ENCODE results near the gene MXD3. TPM values are rescaled to one million over a fixed set of nuclear protein-coding genes. Genes with fewer than 3 reads are reported as not detected.

MXD3 gene
- total RNA-seq, 4 donors from 2014 or later, result 10.8 to 257 (median 21.7) TPM

DNA sequence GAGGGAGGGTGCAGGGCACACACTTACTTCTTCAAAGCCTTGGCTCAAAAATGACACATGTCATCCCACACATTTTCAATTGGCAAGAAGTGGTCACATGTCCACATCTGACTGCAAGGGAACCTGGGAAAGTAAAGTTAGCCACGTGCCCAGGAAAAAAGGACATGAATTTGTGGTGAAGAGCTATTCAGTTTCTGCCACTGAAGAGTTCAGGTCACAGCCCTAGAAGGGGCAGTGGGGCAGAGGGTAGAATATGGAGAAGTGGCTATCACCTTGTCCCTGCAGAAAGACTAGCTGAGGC, 44.1 kb upstream of the MXD3 start:
- Histone ChIP-seq H3K27me3 (no peaks in the 10 kb centered on the region), H3K9me3 (no peaks in the 10 kb centered on the region), H3K36me3 (no peaks in the 10 kb centered on the region), H3K4me1 (peaks cover 14 to 29% (median 20%) of the 10 kb centered on the region in 4 donors), H3K4me3 (no peak overlapping the region), H3K27ac (no peak overlapping the region)
- intact Hi-C loops (cut with DNase I; ENCODE audit: low total_unique reads), result no loop called here
- 22 to 29% methylated on average over 1 of the region's 1 CpG for WGBS, 2 donors (ENCODE audit: low coverage in 1 of 2)
- TF ChIP-seq EP300 (IDR thresholded peaks at IDR 0.05; ENCODE audit: low read depth) (no peak), POLR2A (IDR thresholded peaks at IDR 0.05) (no peak), POLR2AphosphoS5 (IDR thresholded peaks at IDR 0.05) (no peak)
- TF ChIP-seq, protein P1, sequence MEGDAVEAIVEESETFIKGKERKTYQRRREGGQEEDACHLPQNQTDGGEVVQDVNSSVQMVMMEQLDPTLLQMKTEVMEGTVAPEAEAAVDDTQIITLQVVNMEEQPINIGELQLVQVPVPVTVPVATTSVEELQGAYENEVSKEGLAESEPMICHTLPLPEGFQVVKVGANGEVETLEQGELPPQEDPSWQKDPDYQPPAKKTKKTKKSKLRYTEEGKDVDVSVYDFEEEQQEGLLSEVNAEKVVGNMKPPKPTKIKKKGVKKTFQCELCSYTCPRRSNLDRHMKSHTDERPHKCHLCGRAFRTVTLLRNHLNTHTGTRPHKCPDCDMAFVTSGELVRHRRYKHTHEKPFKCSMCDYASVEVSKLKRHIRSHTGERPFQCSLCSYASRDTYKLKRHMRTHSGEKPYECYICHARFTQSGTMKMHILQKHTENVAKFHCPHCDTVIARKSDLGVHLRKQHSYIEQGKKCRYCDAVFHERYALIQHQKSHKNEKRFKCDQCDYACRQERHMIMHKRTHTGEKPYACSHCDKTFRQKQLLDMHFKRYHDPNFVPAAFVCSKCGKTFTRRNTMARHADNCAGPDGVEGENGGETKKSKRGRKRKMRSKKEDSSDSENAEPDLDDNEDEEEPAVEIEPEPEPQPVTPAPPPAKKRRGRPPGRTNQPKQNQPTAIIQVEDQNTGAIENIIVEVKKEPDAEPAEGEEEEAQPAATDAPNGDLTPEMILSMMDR (IDR thresholded peaks at IDR 0.05), result no peak
- in situ Hi-C loops (cut with MboI; ENCODE audit: low pct_ligation_motif_present in 1 of 4, low pct_unique_long_range_greater_than_20kb in 1 of 4, low sequenced_read_pairs in 3 of 4), result no loop called here
- no peak for DNase-seq

DNA sequence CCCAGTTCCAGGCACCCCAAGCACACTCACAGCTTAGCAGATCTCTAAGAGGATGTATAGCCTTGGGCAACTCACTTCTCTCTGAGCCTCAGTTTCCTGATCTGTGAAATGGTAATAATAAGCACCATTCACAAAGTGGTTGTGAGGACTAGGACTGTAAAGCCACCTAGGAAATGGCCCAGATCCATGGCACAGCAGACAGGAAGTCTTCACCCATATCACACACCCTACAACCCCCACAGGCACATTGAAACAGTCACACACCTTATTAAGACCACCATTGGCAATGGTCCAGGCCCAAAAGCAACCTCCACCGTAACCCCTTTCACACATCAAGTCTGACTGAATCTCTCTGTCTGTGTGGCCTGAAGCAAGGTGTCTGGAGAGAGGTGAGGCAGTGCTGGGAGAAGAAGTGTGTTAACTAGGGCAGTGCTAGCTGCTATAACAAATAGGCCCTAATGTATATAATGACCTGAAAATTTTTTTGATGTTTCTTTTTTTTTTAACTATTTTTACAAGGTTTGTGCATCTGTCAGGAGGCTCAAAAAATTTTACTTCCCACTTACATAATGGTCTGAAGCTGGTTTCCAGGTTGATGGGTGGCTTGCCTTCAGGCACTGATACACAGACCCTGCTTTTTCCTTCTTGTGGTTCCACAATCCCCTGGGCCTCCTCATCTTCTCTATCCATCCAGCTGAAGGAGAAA, 43.6 kb upstream of the MXD3 start:
- intact Hi-C loops (cut with DNase I; ENCODE audit: low total_unique reads) (no loop called here), in situ Hi-C loops (cut with MboI; ENCODE audit: low pct_ligation_motif_present in 1 of 4, low pct_unique_long_range_greater_than_20kb in 1 of 4, low sequenced_read_pairs in 3 of 4) (no loop called here)
- Histone ChIP-seq H3K36me3 (no peaks in the 10 kb centered on the region), H3K4me3 (no peak overlapping the region), H3K27ac (no peak overlapping the region), H3K27me3 (no peaks in the 10 kb centered on the region), H3K9me3 (no peaks in the 10 kb centered on the region), H3K4me1 (peaks cover 19 to 34% (median 25%) of the 10 kb centered on the region in 4 donors)
- 83% methylated on average over 1 of the region's 1 CpG; no CpG with 5 or more reads in 1 of the 2 donors for WGBS, 2 donors (ENCODE audit: low coverage in 1 of 2)
- TF ChIP-seq EP300 (IDR thresholded peaks at IDR 0.05; ENCODE audit: low read depth) (no peak), POLR2A (IDR thresholded peaks at IDR 0.05) (no peak)
- no peak for DNase-seq

DNA sequence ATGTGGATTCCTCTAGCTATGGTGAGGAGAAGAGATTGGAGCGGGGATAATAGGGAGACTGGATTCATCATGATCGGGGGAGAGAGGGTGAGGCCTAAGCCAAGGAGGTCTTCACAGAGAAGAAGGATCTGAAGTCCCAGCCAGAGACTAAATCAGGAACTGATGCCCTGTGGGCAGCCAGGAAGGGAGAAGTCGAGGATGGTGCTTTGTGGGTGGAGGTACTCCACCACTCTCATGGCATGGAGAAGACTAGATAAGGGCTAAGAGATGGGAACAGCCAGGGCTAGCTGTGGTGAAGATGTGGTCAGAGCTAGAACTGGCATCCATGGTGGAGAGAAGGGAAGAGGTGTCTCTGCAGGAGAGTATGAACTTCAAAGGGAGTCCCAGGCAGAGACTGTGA, 43.0 kb upstream of the MXD3 start:
- H3K4me1 ChIP-seq, result peaks cover 25 to 40% (median 31%) of the 10 kb centered on the region in 4 donors
- no peak for DNase-seq
- intact Hi-C loops (cut with DNase I; ENCODE audit: low total_unique reads) (no loop called here), in situ Hi-C loops (cut with MboI; ENCODE audit: low pct_ligation_motif_present in 1 of 4, low pct_unique_long_range_greater_than_20kb in 1 of 4, low sequenced_read_pairs in 3 of 4) (no loop called here)
- TF ChIP-seq POLR2A (IDR thresholded peaks at IDR 0.05) (no peak), POLR2AphosphoS5 (IDR thresholded peaks at IDR 0.05) (no peak), EP300 (IDR thresholded peaks at IDR 0.05; ENCODE audit: low read depth) (no peak)
- TF ChIP-seq, protein P1 (IDR thresholded peaks at IDR 0.05), result no peak
- no peaks in the 10 kb centered on the region for H3K27me3 ChIP-seq
- no peaks in the 10 kb centered on the region for H3K36me3 ChIP-seq
- H3K4me3 ChIP-seq, result no peak overlapping the region
- H3K9me3 ChIP-seq, result no peaks in the 10 kb centered on the region
- no peak overlapping the region for H3K27ac ChIP-seq
- 83 to 90% methylated on average over 2 to 3 of the region's 3 CpGs for WGBS, 2 donors (ENCODE audit: low coverage in 1 of 2)

DNA sequence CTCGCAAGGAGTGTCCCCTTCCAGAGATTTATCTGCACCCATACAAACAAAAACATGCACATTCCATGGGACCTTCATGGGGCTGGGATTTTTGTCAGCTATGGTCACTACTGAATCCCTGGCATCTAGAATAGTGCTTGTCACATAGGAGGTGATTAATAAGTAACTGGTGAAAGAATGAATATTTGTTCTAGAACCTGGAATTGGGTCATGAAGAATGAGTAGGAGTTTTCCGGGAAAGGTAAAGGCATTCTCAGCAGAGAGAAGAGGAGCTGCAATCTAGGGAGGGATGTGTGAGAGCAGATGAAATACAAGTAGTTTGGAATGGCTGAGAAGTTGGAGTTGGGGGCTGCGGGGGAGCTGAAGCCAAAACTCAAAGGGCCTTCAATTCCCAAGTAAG, 42.6 kb upstream of the MXD3 start:
- Histone ChIP-seq H3K4me1 (peaks cover 26 to 43% (median 36%) of the 10 kb centered on the region in 4 donors), H3K27ac (no peak overlapping the region), H3K4me3 (no peak overlapping the region), H3K27me3 (no peaks in the 10 kb centered on the region), H3K9me3 (no peaks in the 10 kb centered on the region), H3K36me3 (no peaks in the 10 kb centered on the region)
- no peak for DNase-seq
- intact Hi-C loops (cut with DNase I; ENCODE audit: low total_unique reads), result no loop called here
- in situ Hi-C loops (cut with MboI; ENCODE audit: low pct_ligation_motif_present in 1 of 4, low pct_unique_long_range_greater_than_20kb in 1 of 4, low sequenced_read_pairs in 3 of 4), result no loop called here
- WGBS, 2 donors (ENCODE audit: low coverage in 1 of 2), result 80 to 94% methylated on average over 2 to 3 of the region's 3 CpGs
- TF ChIP-seq EP300 (IDR thresholded peaks at IDR 0.05; ENCODE audit: low read depth) (no peak), POLR2AphosphoS5 (IDR thresholded peaks at IDR 0.05) (no peak), POLR2A (IDR thresholded peaks at IDR 0.05) (no peak)
- TF ChIP-seq, protein P1 (IDR thresholded peaks at IDR 0.05), result no peak

DNA sequence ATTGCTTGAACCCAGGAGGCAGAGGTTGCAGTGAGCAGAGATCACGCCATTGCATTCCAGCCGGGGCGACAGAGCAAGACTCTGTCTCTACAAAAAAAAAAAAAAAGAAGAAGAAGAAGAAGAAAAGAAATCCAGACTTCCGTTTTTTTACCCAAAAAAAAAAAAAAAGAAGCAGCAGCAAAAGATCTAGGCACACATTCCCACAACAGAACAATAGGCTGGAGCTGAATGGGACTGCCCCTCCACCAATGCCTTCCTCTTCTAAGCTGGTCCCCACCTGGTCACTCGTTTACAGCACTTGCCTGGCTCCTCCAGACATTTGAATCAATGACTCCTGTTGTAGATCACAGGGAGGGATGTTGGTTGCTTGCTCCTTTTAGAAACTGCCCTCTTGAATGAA, 41.4 kb upstream of the MXD3 start:
- H3K36me3 ChIP-seq, result no peaks in the 10 kb centered on the region
- intact Hi-C loops (cut with DNase I; ENCODE audit: low total_unique reads), result no loop called here

More for the DNA sequence above, 41.4 kb upstream of the MXD3 start:
- no peaks in the 10 kb centered on the region for H3K27me3 ChIP-seq
- 70 to 92% methylated on average over 4 to 5 of the region's 5 CpGs for WGBS, 2 donors (ENCODE audit: low coverage in 1 of 2)
- no peak for TF ChIP-seq POLR2A (IDR thresholded peaks at IDR 0.05)
- no peak for TF ChIP-seq POLR2AphosphoS5 (IDR thresholded peaks at IDR 0.05)
- TF ChIP-seq EP300 (IDR thresholded peaks at IDR 0.05; ENCODE audit: low read depth), result no peak
- TF ChIP-seq, protein P1 (IDR thresholded peaks at IDR 0.05), result no peak
- in situ Hi-C loops (cut with MboI; ENCODE audit: low pct_ligation_motif_present in 1 of 4, low pct_unique_long_range_greater_than_20kb in 1 of 4, low sequenced_read_pairs in 3 of 4), result no loop called here
- no peak for DNase-seq
- H3K27ac ChIP-seq, result no peak overlapping the region
- H3K4me3 ChIP-seq, result no peak overlapping the region
- no peaks in the 10 kb centered on the region for H3K9me3 ChIP-seq
- H3K4me1 ChIP-seq, result peaks cover 20 to 38% (median 30%) of the 10 kb centered on the region in 4 donors
